Stimulated activated CD8-positive, alpha-beta memory T cell treated with anti-CD3 and anti-CD28 coated beads, Interleukin-12 subunit alpha, Interleukin-12 subunit beta, amount 100 ng/mL, for 4 hours (primary cell): ENCODE data around the gene TRPT1.

Experiments used
- DNase-seq: peaks from one replicate; pipeline ENCODE4 v3.0.0-alpha.2; 2020; ENCODE audit warnings: low read depth

TRPT1 gene

DNA sequence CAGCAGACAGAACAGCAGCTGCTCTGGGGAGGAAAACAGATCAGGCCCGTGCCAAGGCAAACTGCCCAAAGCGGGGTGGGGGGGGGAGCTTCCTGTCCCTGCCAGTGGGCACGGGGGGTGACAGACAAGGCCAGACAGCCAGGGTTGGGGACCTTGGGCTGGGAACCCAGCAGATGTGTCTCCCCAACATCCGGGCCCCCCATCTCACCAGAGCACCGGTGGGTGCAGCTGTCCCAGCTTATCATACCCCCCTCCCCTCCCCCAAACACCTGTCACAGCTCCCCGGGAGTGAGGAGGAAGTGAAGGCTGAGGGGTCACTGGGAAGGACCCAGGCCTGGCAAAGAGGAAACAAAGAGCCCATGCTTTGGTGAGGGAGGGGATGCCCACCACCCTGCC, 19.4 kb upstream of the TRPT1 start:
- peak; percentile 35 for DNase-seq

DNA sequence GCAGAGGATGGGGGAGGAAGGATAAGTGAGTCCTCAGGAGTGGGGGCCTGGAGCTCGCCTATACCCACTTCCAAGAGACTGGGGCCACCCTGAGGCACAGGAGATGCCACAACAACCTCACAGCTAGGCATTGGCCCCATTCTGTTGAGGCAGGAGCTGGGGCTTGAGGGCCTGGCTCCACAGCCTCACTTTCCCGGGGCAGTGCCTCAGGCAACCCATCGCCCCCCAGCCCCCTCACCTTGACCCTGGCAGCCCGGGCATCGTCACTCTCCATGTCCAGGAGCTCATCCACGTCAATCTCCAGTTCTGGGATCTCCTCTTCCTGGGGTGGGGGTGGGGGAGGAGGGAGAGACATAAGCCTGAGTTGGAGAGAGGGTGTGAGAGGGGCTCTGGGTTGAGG, 19.0 kb upstream of the TRPT1 start:
- no peak for DNase-seq

DNA sequence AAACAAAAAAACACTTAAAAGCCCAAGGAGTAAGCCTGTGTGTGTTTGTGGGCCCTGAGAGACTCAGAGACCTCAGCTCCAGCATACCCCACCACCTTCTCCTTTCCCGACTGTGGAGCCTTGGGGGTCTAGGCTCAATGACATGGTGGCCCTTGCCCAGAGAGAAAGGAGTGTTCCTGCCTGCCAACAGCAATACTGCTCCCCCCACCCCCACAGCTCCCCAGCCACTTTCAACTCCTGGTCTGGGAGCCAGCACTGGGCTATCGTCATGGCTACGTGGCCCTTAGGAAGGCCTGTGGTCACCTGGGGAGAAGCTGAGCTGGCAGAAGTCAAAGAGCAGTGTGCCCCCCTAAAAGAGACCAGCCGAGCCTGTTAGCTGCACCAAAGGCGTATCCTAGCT, 18.1 kb upstream of the TRPT1 start:
- no peak for DNase-seq

DNA sequence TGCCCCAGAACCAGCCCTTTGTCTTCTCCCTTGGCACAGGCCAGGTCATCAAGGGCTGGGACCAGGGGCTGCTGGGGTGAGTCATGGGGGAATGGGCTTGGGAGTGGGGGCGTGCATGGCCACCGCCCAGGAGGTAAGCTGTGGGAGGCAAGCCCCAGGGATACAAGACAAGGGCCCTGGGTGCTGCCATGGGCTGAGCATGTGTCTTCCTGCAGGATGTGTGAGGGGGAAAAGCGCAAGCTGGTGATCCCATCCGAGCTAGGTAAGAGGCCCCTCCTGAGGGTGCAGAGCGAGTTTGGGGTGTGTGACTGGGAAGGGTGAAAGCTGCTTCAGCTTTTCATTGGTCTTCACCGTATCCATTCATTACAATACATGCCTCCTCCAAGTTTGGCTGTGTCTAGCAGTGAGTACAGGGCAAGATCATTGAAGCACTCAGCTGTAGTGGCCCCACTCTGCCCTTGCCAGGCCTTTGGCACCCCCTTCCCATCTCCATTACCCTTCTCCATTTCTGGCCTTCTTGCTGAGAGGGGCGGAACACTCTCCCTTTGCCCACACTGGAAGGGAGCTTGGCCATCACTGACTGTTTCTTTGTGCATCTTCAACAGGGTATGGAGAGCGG, 17.4 kb upstream of the TRPT1 start:
- no peak for DNase-seq

DNA sequence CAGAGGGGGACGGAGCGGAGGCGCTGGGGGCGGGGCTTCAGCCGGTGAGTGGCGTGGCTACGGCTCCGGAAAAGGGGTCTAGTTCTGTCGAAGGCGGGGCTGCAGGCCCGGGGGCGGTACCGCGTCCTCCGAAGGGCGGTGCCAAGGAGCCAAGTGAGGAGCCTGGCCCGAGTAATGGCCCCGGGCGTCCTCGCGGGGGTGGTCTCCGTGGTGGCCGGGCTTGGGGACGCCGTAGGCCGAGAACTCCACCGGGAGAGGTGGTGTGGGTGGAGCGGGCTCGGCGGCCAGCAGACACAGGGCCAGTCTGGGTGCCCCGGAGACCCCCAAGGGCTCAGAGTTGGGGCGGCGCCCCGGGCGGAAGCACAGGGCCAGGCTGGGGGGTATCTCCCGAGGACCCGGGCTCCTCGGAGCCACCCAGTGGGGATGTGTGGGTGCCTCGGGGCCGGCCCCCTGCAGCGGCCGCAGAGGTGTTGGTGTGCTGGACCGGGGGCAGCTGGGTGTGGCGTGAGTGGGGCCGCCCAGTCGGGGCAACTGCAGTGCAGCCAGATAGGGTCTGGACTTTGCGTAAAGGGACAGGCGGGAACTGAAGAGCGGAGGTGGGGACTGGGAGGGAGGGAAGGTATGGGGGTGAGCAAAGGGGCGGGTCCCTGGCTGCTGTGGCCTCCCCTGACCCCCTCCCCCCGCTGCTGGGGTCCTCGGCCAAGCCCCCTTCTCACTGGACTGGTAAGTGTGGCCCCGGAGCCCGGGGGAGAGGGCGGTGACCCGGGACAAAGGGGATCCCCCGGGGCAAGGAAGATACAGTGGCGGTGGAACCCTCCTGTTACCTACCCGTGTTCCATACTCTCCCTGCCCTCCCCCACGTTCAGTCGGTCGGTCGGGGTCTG, 15.7 kb upstream of the TRPT1 start:
- DNase-seq = no peak

DNA sequence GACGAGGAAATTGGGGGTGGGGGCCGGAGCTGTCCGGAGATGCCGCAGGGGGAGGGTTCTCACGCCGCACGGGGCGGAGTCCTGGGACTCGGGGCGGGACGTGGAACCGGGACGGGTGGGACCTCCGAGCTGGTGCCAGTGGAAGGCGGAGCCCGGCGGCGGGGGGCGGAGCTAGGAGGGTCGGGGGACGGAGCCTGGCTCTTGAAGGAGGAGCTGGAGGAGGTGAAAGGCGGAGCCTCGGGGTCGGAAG, 15.2 kb upstream of the TRPT1 start:
- peak; percentile 100 for DNase-seq

DNA sequence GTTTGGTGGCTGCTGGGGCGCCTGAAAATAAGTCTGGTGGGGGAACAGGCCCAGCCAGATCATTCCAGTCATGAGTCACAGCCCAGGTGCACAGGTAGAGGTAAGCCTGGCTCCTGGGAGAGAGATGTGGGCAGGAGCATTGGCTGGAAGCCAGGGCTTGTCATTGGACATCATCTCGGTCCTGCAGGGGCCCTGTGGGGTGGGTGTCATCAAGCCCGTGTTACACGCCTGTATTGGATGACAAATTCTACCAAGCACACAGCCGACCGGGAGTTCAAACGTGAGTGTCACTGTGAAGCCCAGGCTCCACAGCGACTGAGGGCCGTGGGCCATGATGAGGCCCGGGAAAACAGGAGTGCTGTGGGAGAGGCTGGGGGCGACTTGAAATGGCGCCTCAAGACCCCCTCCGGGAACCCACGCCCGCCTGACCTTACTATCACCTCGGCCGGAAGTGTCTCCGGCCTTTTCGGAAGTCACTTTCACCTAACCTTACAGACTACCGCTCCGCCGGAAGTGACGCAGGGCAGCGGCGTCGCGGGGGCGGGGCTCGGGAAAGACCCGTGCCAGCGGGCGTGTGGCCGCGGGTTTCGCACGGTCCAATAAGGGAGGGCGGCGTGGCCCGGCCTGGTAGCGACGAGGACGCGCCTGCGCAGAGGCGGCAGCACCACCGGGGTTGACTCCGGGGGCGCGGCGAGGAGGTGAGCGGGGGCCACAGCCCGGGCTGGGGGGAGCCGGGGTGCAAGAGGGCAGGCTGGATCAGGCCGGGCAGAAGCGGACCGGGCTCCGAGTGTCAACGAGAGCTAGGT, 14.7 kb upstream of the TRPT1 start, which contains the start of gene FKBP2:
TSS of gene FKBP2 (plus strand) at position 661 of the 806 bp plus-strand sequence. CDS start 1,293 bp downstream, outside the sequence.
- peak; percentile 97 for DNase-seq

DNA sequence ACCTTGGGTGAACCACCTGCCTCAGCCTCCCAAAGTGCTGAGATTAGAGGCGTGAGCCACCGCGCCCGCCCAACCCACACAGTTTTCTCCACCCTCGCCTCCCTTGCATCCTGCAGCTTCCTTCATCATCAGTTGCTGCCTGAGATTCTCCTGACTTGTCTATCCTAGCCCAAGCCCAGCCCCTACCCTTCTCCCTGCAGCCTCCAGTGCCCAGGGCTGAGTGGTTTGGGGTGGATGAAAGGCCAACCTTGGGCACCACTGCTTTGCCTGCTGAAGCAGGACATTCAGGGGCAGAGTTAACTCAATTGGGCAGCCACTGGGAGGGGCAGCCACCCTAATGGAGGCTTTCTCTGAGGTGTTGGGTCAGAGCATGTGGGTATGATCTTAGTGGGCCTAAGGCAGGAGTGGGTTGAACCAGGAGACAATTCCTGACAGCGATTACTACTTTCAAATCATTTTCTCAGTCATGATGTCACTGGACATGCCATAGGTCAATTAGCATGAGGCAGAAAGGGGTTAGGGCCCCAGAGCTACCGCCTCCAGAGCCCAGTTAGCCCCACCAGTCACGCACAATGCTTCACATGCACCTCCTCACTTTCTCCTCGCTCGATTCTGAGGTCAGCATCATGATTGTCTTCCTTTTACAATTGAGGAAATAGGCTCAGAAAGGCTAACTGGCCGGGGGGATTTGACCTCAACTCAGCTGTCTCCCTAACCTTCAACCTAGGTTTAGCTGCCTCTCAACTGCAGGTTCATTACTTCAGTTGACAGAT, 13.9 kb upstream of the TRPT1 start:
- no peak for DNase-seq

DNA sequence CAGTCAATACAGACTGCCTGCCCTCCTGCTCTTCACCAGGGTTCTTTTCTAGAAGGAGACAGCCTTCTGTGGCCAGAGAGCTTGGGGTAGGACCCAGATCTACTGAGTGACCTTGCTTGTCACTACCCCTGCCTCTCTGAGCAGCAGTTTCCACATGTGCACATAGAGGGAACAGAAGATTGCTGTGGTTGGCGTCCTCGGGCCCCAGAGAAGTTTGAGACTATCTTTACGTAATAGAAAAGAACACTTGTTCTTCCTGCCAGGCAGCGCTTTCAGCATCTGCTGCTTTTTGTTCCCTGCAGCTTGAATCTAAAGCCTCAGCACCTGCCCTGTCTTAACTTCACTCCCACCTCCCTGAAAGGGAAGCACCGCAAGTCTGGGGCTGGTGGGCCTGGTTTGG, 13.0 kb upstream of the TRPT1 start:
- DNase-seq = no peak

DNA sequence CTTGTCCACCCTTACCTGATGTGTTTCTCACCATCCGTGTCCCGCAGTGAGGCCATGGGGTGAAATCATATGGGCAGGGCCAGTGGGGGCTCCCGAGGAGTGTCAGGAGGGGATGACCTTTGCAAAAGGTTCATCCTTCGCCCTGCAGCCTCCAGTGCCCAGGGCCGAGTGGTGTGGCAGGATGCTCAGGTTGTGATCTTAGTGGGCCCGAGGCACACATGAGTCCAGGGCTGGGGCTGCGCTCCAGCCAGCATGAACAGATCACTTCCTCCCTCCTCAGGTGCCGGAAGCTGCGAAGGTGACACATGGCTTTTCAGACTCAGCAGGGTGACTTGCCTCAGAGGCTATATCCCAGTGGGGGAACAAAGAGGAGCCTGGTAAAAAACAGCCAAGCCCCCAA, 12.1 kb upstream of the TRPT1 start:
- DNase-seq = no peak

DNA sequence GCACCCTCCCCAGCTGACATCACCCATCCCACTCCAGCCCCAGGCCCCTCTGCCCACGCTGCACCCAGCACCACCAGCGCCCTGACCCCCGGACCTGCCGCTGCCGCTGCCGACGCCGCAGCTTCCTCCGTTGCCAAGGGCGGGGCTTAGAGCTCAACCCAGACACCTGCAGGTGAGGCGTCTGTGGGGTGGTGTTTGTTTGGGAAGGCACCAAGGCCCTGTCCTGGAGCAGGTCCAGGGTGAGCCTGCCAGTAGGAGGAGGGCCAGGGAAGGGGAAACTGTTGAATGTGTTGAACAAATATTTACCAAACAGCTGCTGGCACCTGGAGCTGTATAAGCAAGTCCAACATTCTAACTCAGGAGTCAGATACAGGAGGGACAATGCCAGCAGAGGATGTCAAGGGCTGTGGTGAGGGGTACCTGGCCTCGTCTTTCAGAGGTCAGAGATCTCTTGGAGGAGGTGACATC, 11.5 kb upstream of the TRPT1 start:
- no peak for DNase-seq

DNA sequence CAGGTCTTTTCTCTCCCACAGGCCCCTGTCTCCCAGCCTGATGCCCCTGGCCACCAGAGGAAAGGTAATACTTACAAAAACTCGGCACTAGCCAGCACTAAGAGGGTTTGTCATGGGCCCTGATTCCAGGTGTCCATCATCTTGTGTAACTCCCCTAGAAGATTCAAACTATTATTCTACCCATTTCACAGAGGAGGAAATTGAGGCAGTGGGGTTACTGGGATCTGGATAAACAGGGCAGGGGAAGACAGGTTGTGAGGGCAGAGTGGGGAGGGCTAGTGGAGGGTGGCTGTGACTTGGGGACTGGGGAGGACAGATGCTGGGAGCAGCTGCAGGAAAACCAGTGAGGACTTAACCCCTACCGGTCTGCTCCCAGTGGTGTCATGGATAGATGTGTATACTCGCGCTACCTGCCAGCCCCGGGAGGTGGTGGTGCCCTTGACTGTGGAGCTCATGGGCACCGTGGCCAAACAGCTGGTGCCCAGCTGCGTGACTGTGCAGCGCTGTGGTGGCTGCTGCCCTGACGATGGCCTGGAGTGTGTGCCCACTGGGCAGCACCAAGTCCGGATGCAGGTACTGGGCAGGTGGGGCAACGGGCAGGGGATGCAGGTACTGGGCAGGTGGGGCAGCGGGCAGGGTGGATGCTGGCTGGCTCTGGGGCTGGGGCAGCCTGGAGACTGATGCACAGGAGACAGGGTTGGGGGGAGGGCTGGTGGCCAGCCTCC, 9.6 kb upstream of the TRPT1 start:
- DNase-seq = no peak

DNA sequence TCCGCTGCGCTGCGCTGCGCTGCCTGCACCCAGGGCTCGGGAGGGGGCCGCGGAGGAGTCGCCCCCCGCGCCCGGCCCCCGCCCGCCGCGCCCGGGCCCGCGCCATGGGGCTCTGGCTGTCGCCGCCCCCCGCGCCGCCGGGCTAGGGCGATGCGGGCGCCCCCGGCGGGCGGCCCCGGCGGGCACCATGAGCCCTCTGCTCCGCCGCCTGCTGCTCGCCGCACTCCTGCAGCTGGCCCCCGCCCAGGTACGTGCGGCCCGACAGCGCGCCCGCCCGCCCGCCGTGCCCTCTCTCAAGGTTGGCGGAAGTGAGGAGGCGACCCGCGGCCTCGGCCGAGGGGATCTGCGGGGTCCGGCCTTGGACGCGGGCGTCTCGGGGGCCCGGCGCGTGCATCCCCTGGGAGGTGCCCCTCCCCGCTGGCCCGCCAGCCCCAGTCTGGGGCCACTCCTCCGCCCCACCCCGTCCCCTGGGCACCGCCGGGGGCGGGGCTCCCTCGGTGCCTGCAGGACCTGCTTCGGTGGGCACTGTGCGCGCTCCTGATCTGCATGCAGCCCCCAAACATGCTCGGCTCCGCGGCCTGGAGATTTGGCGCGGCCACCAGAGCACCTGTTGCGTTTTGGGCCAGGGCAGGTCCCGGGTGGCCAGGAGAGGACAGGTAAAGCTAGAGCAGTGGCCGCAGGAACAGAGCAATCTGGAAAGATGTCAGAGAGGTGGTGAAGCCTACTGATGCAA, 8.8 kb upstream of the TRPT1 start:
- DNase-seq = peak; percentile 43

DNA sequence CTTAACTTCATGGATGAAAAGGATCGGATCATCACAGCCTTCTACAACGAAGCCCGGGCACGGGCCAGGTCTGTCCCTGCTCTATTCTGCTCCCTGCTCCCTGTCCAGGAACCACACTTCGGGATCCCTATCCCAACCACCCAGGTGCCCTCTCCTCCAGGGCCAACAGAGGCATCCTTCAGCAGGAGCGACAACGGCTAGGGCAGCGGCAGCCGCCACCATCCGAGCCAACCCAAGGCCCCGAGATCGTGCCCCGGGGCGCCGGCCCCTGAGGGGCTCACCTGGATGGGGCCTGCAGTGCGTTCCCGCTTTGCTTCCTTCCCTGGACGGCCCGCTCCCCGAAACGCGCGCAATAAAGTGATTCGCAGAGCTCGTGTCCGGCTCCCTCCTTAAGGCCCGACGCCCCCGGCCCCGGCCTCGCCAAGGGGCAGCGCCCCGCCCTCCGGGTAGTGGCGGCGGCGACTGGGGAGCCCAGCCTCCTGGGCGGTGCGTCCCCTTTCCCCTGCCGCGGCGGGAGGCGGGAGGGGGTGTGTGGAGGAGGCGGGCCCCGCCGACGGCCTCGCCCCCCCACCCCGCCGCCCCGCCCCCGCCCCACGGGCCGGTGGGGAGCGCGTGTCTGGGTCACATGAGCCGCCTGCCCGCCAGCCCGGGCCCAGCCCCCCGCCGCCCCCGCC, 8.1 kb upstream of the TRPT1 start, which contains the start of gene VEGFB:
TSS of gene VEGFB (plus strand) at position 672 of the 674 bp plus-strand sequence. CDS start 250 bp downstream, outside the sequence.
- DNase-seq = peak; percentile 71

DNA sequence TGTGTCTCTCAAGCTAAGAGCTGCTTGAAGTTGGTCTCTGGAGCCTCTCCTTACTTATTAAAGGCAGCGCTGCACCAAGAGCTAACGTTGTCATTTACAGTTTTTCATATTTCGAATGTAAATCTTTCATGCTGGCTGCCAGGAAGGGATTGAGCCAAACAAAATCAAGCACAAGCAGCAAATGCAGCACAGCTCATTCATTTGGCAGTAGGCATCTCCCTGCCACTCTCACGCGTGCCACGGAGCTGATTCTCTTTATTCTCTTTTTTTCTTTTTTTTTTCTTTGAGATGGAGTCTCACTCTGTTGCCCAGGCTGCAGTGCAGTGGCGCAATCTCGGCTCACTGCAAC, 7.0 kb upstream of the TRPT1 start:
- no peak for DNase-seq

DNA sequence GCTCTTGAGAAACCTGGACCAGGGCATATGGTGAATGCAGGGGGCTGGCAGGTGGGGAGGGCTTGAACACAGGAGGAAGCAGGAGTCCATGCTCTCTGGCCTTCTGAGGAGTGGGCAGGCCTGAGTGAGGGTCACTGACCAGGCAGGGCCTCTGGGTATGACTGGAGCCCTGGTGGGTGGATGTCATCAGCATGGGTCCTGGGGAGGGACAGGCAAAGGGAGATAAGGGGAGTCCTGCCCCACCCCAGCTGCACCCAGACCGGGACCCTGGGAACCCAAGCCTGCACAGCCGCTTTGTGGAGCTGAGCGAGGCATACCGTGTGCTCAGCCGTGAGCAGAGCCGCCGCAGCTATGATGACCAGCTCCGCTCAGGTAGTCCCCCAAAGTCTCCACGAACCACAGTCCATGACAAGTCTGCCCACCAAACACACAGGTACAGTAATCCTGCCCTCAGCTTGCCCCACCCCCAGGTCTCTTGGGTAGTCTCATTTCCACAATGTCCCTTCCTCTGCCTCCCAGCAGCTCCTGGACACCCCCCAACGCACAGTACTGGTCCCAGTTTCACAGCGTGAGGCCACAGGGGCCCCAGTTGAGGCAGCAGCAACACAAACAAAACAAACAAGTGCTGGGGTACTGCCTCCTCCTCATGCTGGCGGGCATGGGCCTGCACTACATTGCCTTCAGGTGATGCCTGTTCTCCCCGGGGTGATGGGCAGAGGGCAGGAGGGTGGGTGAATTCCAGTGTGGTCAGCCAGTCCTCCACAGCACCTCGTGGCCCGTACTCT, 6.4 kb upstream of the TRPT1 start:
- DNase-seq = no peak

DNA sequence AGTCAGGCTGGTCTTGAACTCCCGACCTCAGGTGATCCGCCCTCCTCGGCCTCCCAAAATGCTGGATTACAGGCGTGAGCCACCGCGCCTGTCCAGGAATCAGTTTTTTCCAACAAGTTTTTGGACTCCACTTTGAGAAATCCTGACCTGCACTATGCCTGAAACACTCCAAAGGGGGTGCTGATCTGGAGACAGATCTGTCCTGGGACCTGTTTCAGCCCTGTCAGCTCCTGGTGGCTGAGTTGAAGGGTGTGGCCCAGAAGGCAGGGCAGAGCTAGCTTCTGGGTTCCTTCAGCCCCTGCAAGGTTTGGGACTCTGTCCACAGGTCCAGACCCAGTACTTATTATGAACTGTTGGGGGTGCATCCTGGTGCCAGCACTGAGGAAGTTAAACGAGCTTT, 5.6 kb upstream of the TRPT1 start:
- no peak for DNase-seq

DNA sequence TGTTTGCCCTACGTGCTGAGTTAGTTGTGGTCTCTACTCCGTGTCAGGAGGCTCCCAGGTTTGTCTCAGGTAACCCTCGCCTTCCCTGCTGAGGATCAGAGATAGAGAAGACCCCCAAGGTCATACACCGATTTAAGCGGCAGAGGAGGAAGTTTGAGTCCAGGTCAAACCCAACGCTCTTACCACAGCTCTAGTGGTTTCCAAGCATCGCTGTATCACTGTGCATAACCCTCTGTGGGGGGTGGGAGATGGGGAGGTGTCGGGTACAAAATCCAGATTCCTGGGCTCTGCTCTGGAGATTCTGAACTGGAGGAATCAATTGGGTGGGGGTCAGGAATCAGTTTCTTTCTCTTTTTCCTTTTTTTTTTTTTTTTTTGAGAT, 5.0 kb upstream of the TRPT1 start:
- DNase-seq = no peak
